Peyer's patch (tissue), 4 donors: ENCODE results near the gene HK2.

ENCODE experiments used
- CTCF ChIP-seq, 6 experiments: fragments of 450-650 bp in 4 of 6; fragments of 200-600 bp in 2 of 6; sonication (generic) in 1 of 6; IDR thresholded peaks; one replicate each; pipeline ENCODE4 v1.5.1; 2017 to 2019; ENCODE audit warnings: antibody characterized with exemption in 6 of 6, mild to moderate bottlenecking in 3 of 6, moderate library complexity in 1 of 6
- POLR2A ChIP-seq, 2 donors: fragments of 450-650 bp; IDR thresholded peaks; one replicate each; pipeline ENCODE4 v1.5.1; 2017; ENCODE audit warnings: antibody characterized with exemption in 2 of 2, mild to moderate bottlenecking in 2 of 2, moderate library complexity in 2 of 2

DNA sequence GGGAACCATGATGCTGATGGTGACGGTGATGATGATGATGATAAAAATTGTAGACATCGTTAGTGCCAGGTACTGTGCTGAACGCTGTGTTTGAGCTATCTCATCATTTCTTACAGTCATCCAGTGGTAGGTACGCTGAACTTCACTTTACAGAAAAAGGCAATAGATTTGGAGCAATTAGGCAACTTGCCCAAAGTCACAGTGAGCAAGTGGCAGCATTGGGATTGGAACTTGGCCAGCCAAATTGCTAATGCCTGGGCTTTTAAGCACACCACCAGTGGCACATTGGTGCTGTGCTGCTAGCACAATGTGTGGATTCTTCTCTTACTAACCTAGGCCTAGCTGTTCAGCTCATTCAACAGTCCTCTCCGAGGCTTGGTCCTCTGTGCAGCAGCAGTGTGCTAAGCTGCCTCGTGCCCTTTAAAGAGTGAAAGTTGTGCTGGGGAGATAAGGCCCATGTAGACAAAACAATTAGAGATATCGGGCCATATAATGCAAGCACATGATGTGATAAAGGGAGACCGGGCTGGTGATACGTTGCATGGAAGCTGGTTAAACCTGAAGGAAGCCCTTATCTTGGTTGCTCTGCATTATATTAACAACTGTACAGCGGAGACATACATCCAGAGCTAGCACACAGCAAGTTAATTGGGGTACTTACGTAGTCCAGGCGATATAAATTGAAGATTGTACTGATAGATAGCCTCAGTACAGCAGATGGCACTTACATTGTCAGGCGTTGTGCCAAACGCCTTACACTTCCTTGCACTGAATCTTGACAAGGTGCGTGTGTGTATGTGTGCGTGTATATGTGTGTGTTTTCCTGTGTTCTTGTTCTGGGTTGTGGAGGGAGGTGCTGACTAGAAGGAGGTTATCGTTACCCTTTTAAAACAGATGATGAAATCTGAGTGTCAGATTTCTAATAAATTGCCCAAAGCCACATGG, 28.4 kb downstream of the HK2 start:
- TF ChIP-seq CTCF (IDR thresholded peaks at IDR 0.05) (peak in 3 of 6 experiments; percentile 35 to 43 (median 41)), POLR2A (IDR thresholded peaks at IDR 0.05) (peak in 1 of 2 donors; percentile 39)
